ENCODE results near the gene GRIA1.

The GRIA1 gene

GRCh38 chr5:153500178-153500577 is 9.7 kb downstream of the GRIA1 start:
- DNase-seq: no peak

- no peak for DNase-seq
Observed at GRCh38 chr5:153504726-153505125, 14.3 kb downstream of the GRIA1 start.

DNA sequence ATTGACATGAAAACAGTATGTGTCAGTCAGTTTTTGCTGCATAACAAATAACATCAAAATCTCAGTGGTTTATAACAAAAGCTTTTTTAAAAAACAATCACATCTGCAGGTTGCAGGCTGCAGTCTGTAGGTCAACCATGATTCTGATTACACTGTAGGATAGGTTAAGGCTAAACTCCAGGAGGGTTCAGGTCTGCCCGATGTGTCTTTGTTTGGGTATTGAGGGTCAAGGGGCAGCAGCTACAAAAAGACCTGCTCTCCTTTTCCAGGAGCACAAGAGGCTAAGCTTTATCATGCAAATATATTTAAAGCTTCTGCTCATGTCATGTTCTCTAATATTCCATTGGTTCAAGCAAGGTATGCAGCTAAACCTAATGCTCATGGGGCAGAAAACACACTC is 18.2 kb downstream of the GRIA1 start:
- DNase-seq: no peak

DNA sequence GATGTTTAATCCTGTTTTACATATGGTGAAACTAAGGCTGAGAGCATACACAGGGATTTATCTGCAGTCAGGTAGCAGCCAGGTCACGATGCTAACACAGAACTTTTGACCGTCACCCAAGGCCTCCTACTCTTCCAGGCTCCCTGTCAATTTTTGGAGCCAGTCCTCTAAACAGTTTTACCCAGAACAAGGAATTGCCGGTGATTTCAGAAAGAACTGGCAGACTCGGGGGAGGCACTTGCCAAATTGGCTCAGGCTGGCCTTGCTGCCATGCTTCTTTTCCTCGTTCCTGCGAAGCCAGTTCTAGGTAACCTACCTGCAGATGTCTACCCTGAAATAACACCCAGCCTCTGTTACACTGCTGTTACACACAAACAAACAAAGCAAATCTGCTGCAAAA is 21.2 kb downstream of the GRIA1 start:
- DNase-seq: no peak

DNA sequence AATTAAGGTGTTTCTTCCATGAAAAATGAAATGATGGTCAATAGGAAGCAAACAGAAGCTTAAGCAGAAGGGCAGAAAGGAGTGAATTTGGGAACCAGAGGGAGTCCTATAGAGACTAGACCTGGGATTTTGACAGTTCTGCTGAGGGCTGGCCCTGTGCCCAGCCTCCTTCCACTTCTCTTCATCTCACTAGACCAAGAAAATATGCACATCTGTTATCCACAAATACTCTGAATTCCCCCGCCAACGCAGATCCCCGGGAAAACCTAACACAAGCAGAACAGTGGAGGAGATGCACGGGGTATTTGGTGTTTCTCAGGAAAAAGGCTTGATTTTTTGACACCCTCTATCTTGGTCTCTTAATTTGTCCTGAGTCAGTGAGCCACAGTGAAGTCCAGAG is 22.7 kb downstream of the GRIA1 start:
- no peak for DNase-seq

DNA sequence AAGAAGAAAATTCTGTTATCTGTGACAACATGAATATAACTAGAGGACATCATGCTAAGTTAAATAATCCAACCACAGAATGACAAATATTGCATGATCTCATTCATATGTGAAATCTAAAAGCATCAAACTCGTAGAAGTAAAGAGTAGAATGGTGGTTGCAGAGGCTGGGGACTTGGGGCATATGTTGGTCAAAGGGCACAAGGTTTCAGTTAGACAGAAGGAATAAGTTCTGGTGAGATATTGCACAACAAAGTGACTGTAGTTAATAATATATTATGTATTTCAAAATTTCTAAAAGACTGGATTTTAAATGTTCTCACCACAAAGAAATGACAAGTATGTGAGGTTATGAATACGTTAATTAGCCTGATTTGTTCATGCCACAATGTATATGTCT is 24.8 kb downstream of the GRIA1 start:
- no peak for DNase-seq

- no peak for DNase-seq
Observed at GRCh38 chr5:153516504-153517240, 26.2 kb downstream of the GRIA1 start.

- no peak for DNase-seq
Observed at GRCh38 chr5:153517241-153517611, 26.8 kb downstream of the GRIA1 start.

DNA sequence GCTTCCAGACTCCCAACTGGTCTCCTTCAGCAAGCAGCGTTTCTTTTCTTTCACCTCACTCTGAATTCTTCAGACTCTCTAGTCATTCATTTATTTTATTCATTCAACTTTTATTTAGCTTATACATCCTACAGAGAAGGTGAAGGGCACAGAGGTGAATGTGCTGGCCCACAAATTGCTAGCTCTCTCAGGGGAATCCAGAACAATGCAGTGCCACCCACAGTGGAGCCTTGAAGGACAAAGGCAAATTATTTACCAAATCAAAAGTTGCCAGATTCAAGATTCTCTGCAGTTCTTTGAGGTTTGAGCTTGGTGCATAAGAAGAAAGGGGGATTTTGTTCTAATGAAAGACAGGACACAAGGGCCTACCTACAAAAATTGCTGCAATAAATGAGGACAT is 29.7 kb downstream of the GRIA1 start:
- no peak for DNase-seq

DNA sequence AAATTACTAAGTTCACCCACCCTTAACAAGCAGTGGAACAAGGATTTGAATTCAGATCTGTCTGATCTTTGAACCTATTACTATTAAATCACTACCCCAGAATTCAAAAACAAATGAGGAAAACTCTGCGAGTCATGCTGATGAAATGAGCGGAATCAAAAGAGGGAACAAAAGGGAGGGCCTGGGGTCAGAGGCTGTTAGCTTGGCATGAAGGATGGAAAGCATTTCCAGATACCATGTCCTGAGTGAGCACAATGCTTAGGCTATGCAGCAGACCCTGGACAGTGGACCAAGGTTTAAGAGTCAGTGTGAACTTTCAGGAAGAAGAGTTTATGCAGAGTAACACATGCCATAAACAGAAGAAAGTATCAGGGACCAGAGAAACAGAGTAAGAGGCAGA is 30.5 kb downstream of the GRIA1 start:
- no peak for DNase-seq

DNA sequence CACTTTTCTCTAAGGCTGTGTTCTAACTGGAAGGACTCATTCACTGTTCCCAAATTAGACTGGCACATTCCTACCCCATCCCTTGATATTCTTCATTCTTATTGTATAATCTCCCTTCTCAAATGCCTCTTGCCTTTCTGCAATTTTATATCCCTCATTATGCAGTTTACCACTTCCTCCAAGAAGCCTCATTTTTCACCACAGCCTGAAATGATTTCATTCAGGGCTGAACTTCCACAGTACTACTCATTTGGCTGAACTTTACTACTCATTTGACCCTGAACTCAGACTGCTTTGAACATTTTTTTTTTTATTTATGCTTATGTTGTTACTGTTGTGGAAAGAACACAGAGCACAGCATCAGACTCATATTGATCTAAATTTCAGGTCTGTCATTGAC is 32.7 kb downstream of the GRIA1 start:
- no peak for DNase-seq

DNA sequence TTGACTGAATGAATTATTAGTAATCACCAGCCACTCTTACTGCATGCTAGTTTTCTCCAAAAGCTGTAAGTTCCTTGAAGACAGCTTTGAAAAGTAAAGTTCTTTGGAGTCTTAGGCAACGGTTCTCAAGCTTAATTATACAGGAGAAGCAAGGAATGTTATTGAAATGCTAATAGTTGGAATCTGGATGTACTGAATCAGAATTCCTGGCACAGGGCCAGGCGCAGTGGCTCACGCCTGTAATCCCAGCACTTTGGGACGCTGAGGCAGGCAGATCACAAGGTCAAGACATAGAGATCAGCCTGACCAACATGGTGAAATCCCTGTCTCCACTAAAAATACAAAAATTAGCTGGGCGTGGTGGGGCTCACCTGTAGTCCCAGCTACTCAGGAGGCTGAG is 33.4 kb downstream of the GRIA1 start:
- no peak for DNase-seq

DNA sequence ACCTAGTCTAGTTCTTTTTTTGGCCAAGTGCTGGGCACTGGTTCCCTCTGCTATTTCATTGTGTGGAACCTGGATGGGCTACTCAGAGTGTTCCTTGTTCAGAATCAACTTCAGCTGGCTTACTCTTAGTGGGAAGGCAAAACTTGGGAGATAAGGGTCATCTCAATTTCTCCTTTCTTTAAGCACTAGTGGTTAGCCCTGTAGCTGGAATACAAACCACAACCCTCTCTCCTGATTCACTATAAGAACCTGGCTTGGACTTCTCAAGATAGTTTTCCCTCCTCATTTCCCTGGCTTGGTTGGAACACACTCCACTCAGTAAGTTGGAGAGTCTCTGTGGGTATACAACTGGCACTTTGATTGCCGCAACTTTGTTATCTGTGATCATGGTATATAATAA is 35.1 kb downstream of the GRIA1 start:
- no peak for DNase-seq

DNA sequence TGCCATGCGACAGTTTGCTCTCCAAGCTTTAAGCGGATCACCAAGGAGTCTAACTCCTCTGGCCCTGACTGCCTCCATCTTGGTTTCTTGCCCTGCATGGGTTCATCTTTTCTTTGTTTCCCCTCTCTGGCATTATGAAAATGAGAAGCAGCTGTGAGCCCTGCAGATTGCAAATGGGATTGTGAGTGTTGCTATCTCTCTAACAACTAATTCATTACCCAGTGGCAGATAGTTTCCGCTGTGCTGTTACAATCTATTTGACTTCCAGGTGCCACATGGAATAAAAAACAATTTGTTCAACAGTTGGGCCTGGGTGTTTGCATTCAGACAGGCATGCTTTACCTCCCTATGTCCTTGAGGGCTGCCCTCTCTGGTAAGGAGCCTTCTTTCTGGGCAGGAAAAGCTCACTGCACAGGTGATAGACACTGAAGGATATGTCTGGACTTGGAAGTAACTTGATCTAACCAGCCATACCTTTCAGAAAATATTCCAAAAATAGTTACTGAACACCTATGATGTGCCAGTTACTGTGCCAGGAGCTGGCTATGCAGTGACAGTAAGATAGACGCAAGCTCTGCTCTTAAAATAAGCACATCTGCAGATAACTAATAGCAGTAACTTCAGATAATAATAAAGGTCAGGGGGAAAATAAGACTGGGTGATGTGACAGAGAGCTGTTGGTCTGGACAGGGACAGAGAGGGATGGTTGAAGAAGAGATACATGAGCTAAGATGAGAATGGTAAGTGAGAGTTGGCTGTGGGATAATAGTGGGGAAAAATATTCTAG is 40.1 kb downstream of the GRIA1 start:
- DNase-seq: no peak

- DNase-seq: no peak
Observed at GRCh38 chr5:153533546-153533945, 43.1 kb downstream of the GRIA1 start.

DNA sequence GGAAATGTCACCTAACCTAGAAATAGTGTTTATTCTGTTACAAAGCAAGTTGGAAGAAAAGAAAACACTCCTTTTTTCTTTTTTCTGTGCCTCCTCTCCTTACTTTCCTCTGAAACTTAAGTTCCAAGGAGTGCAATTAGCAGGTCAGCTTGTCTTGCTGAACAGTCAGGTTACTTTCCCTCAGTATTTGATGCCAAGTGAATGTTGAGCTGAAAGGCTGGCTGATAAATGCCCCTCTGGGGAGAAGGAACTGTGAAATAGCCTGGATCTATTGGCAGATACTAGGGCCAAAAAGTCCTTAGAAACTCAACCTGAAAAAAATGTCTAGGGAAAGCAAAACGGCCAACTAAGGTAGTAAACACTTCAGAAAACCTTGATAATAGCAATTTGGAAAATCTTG is 43.6 kb downstream of the GRIA1 start:
- no peak for DNase-seq

DNA sequence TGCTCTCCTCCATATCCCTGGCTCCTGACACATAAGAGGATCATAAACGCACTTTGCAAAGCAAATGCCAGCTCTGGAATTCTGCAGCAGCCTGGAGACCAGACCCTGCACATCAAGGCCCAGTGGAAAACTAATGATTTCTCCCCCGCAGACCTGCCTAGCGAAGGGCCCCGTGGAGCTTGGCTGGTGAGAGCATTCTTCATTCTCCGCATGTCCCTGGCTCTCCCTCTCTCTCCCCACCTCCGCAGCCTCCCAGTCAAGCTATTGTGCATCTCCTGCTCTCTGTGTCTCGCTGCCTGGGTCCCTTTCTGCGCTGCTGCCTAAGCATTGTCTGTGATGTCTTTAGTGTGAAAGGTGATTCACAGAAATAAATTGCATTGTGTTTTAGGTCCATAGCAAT is 46.7 kb downstream of the GRIA1 start:
- DNase-seq: no peak

- no peak for DNase-seq
Observed at GRCh38 chr5:153539983-153540382, 49.5 kb downstream of the GRIA1 start.

DNA sequence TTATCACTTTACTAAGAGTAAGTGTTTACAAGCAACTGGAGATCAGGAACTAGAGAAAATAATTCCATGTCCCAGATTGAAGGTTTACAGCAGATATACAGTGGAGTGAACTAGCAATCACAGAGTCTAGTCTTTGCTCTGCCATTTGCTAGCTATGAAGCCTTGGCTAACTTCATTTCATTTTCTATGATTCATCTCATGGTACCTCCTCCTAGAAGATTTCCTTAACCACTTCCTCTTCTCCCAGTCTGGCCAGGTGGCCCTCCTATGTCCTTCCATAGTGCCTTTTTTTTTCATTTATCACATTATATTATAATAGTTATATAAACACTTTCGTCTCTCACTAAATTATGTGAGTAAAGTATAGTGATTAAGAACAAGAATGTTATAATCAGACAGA is 52.1 kb downstream of the GRIA1 start:
- no peak for DNase-seq

GRCh38 chr5:153543288-153543687 is 52.8 kb downstream of the GRIA1 start:
- DNase-seq: no peak

DNA sequence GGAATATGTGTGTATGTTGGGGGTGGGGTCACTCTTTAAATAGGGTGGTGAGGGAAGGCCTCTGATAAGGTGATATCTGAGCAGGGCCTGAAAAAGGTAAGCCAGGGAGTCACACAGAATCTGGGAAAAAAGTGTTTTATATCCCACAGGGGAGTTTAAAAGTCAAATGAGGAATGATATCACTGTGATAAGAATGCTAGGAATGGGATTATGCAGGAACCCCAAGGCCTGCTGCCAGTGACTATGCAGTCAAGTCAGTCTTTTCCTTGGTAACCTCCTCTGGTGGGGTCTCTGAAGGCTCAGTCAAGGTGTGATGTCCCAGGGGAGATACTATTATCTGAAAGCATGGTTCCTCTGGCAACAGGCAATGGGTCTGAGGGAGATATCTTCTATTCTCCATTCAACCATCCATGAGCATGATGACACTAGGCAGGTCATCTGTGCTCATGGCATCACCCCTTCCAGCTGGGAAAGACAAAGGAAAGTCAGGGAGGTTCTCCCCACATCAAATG is 53.5 kb downstream of the GRIA1 start:
- DNase-seq: no peak

- no peak for DNase-seq
Observed at GRCh38 chr5:153544706-153545105, 54.2 kb downstream of the GRIA1 start.

DNA sequence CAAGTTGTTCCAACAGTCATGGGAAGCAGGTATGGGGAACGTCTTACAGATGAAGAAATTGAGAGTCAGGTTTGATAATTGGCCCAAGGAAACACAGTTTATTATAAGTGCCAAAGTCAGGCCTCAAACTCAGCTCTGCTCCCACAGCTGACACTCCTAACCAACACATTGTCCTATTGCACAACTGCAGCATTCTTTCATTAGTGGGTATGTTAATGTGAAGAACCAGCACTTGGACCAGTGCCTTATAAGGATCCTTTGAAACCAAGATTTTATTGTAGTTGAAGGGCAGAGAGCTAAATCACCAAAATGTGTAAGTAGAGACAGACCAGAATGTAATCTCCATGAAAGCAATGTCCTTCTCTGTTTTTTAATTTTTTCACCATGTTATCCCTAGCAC is 56.1 kb downstream of the GRIA1 start:
- no peak for DNase-seq

GRCh38 chr5:153551537-153552079 is 61.1 kb downstream of the GRIA1 start:
- DNase-seq: no peak
